22Rv1 (cell line): Measurements from ENCODE around the gene DCP1A.
"Not testable (repeated sequence)": the region's sequence is repeated elsewhere in the genome, so short reads cannot be mapped to it uniquely, and the experiment has no call there.

Source experiments
- H3K27ac ChIP-seq: fragments of 450-650 bp; 2 replicates; pipeline ENCODE4 v1.5.1; 2017
- CTCF ChIP-seq: fragments of 450-650 bp; IDR thresholded peaks from 2 replicates; pipeline ENCODE4 v1.5.1; 2017; ENCODE audit warnings: mild to moderate bottlenecking
- ZFX ChIP-seq: fragments of 450-650 bp; IDR thresholded peaks from 2 replicates; pipeline ENCODE4 v1.6.1; 2017; ENCODE audit warnings: antibody characterized with exemption, borderline replicate concordance

Gene DCP1A

GRCh38 chr3:53328746-53329145, 18.6 kb downstream of the DCP1A start:
- no peak for TF ChIP-seq ZFX

GRCh38 chr3:53327986-53328385, 19.4 kb downstream of the DCP1A start:
- H3K27ac ChIP-seq: not testable (repeated sequence)

More at GRCh38 chr3:53328746-53329145, 18.6 kb downstream of the DCP1A start:
- no peak overlapping the region for H3K27ac ChIP-seq

GRCh38 chr3:53324105-53324504, 23.2 kb downstream of the DCP1A start:
- H3K27ac ChIP-seq: no peak overlapping the region
- TF ChIP-seq ZFX (no peak), CTCF (no peak)

GRCh38 chr3:53320697-53321096, 26.6 kb downstream of the DCP1A start:
- TF ChIP-seq ZFX: no peak
- no peak for TF ChIP-seq CTCF
- H3K27ac ChIP-seq: no peak overlapping the region

- TF ChIP-seq CTCF (no peak), ZFX (no peak)
Observed at GRCh38 chr3:53318522-53318921, 28.8 kb downstream of the DCP1A start.

GRCh38 chr3:53312832-53313231, 34.5 kb downstream of the DCP1A start:
- H3K27ac ChIP-seq: no peak overlapping the region
- TF ChIP-seq CTCF: no peak
- no peak for TF ChIP-seq ZFX

More at GRCh38 chr3:53318522-53318921, 28.8 kb downstream of the DCP1A start:
- H3K27ac ChIP-seq: no peak overlapping the region

- TF ChIP-seq ZFX (no peak), CTCF (no peak)
- H3K27ac ChIP-seq: no peak overlapping the region
Observed at GRCh38 chr3:53311882-53312281, 35.5 kb downstream of the DCP1A start.

- TF ChIP-seq CTCF (no peak), ZFX (no peak)
- no peak overlapping the region for H3K27ac ChIP-seq
Observed at GRCh38 chr3:53303957-53304356, 43.4 kb downstream of the DCP1A start.

GRCh38 chr3:53303549-53303948, 43.8 kb downstream of the DCP1A start:
- TF ChIP-seq ZFX: no peak
- TF ChIP-seq CTCF: no peak
- H3K27ac ChIP-seq: no peak overlapping the region
